Right hindlimb (tissue), 1 donor: ENCODE results near the gene KCNK3.

ENCODE experiments used
- DNase-seq: peaks from one replicate; pipeline ENCODE4 v3.0.0-alpha.2; 2018

The KCNK3 gene

GRCh38 chr2:26692897-26693849 is 651 bp downstream of the KCNK3 start:
- peak; percentile 41 for DNase-seq

GRCh38 chr2:26694001-26694400 is 1.5 kb downstream of the KCNK3 start:
- no peak for DNase-seq

GRCh38 chr2:26696351-26696816 is 3.9 kb downstream of the KCNK3 start:
- no peak for DNase-seq

- no peak for DNase-seq
Observed at GRCh38 chr2:26697425-26697824, 4.9 kb downstream of the KCNK3 start.

GRCh38 chr2:26699295-26699694 is 6.8 kb downstream of the KCNK3 start:
- DNase-seq, result no peak

- no peak for DNase-seq
Observed at GRCh38 chr2:26700078-26700477, 7.6 kb downstream of the KCNK3 start.

- no peak for DNase-seq
Observed at GRCh38 chr2:26701596-26701995, 9.1 kb downstream of the KCNK3 start.

GRCh38 chr2:26702025-26702424 is 9.5 kb downstream of the KCNK3 start:
- no peak for DNase-seq

GRCh38 chr2:26704441-26704977 is 12.0 kb downstream of the KCNK3 start:
- DNase-seq, result no peak

GRCh38 chr2:26705126-26705525 is 12.6 kb downstream of the KCNK3 start:
- DNase-seq, result no peak

GRCh38 chr2:26706093-26706492 is 13.6 kb downstream of the KCNK3 start:
- no peak for DNase-seq

- no peak for DNase-seq
Observed at GRCh38 chr2:26706616-26707473, 14.3 kb downstream of the KCNK3 start.

GRCh38 chr2:26707747-26708146 is 15.2 kb downstream of the KCNK3 start:
- DNase-seq, result no peak

- DNase-seq, result no peak
Observed at GRCh38 chr2:26708457-26708856, 15.9 kb downstream of the KCNK3 start.

- DNase-seq, result no peak
Observed at GRCh38 chr2:26709323-26710110, 17.0 kb downstream of the KCNK3 start.

- no peak for DNase-seq
Observed at GRCh38 chr2:26710145-26710544, 17.6 kb downstream of the KCNK3 start.

- DNase-seq, result no peak
Observed at GRCh38 chr2:26710743-26711456, 18.4 kb downstream of the KCNK3 start.

- DNase-seq, result no peak
Observed at GRCh38 chr2:26711457-26712161, 19.1 kb downstream of the KCNK3 start.

GRCh38 chr2:26712486-26713465 is 20.3 kb downstream of the KCNK3 start:
- peak; percentile 67 for DNase-seq
